Mucosa of stomach (tissue), 1 donor: ENCODE results near the gene FAM151B.
"Not testable (repeated sequence)": the region's sequence is repeated elsewhere in the genome, so short reads cannot be mapped to it uniquely, and the experiment has no call there.

Source experiments
- H3K27me3 ChIP-seq: one replicate; pipeline ENCODE4 v1.7.0; 2013; ENCODE audit warnings: mild to moderate bottlenecking, low read length; ENCODE audit not compliant: control insufficient read depth, insufficient read depth
- H3K36me3 ChIP-seq: one replicate; pipeline ENCODE4 v1.7.0; 2013; ENCODE audit warnings: low read length; ENCODE audit not compliant: control insufficient read depth, insufficient read depth
- H3K4me1 ChIP-seq: one replicate; pipeline ENCODE4 v1.7.0; 2013; ENCODE audit warnings: mild to moderate bottlenecking, low read length; ENCODE audit not compliant: control insufficient read depth, insufficient read depth
- H3K4me3 ChIP-seq: one replicate; pipeline ENCODE4 v1.7.0; 2013; ENCODE audit warnings: low read length
- H3K9ac ChIP-seq: one replicate; pipeline ENCODE4 v1.7.0; 2013; ENCODE audit warnings: mild to moderate bottlenecking, low read length, moderate library complexity
- H3K9me3 ChIP-seq: one replicate; pipeline ENCODE4 v1.7.0; 2013; ENCODE audit warnings: mild to moderate bottlenecking, low read length, moderate library complexity; ENCODE audit not compliant: control insufficient read depth
- donor health status: Pancreatic carcinoma.

The FAM151B gene

GRCh38 chr5:80487829-80488721, at the start of gene FAM151B:
Gene FAM151B, plus strand, starts transcription at chr5:80488100. Its CDS starts 24 bp downstream, at chr5:80488124.
- H3K9ac ChIP-seq: peak within 1 kb of the TSS; percentile 59
- no peaks in the 10 kb centered on the region for H3K4me1 ChIP-seq
- H3K36me3 ChIP-seq: no peaks in the 10 kb centered on the region
- H3K9me3 ChIP-seq: no peaks in the 10 kb centered on the region
- no peaks in the 10 kb centered on the region for H3K27me3 ChIP-seq
- peak within 1 kb of the TSS; percentile 48 for H3K4me3 ChIP-seq

GRCh38 chr5:80438739-80439138, 49.2 kb upstream of the FAM151B start:
- no peaks in the 10 kb centered on the region for H3K9me3 ChIP-seq
- no peaks in the 10 kb centered on the region for H3K4me1 ChIP-seq
- no peak overlapping the region for H3K9ac ChIP-seq
- H3K27me3 ChIP-seq: no peaks in the 10 kb centered on the region
- H3K4me3 ChIP-seq: no peak overlapping the region
- no peaks in the 10 kb centered on the region for H3K36me3 ChIP-seq

GRCh38 chr5:80439213-80439612, 48.7 kb upstream of the FAM151B start:
- H3K9me3 ChIP-seq: no peaks in the 10 kb centered on the region
- no peak overlapping the region for H3K4me3 ChIP-seq
- no peaks in the 10 kb centered on the region for H3K27me3 ChIP-seq
- no peaks in the 10 kb centered on the region for H3K4me1 ChIP-seq
- no peaks in the 10 kb centered on the region for H3K36me3 ChIP-seq
- no peak overlapping the region for H3K9ac ChIP-seq

- Histone ChIP-seq H3K4me1 (no peaks in the 10 kb centered on the region), H3K27me3 (no peaks in the 10 kb centered on the region), H3K9me3 (no peaks in the 10 kb centered on the region), H3K4me3 (no peak overlapping the region), H3K9ac (no peak overlapping the region), H3K36me3 (no peaks in the 10 kb centered on the region)
Measured at GRCh38 chr5:80442742-80443141, 45.2 kb upstream of the FAM151B start.

GRCh38 chr5:80453366-80453765, 34.5 kb upstream of the FAM151B start:
- H3K27me3 ChIP-seq: no peaks in the 10 kb centered on the region
- H3K4me3 ChIP-seq: no peak overlapping the region
- no peaks in the 10 kb centered on the region for H3K9me3 ChIP-seq
- no peak overlapping the region for H3K9ac ChIP-seq
- peaks cover 7% of the 10 kb centered on the region for H3K36me3 ChIP-seq
- no peaks in the 10 kb centered on the region for H3K4me1 ChIP-seq

- no peaks in the 10 kb centered on the region for H3K36me3 ChIP-seq
Measured at GRCh38 chr5:80463269-80463668, 24.6 kb upstream of the FAM151B start.

GRCh38 chr5:80466669-80467485, 21.0 kb upstream of the FAM151B start:
- H3K9ac ChIP-seq: no peak overlapping the region
- H3K9me3 ChIP-seq: no peaks in the 10 kb centered on the region
- H3K36me3 ChIP-seq: no peaks in the 10 kb centered on the region
- H3K4me1 ChIP-seq: peaks cover 12% of the 10 kb centered on the region
- H3K4me3 ChIP-seq: no peak overlapping the region
- H3K27me3 ChIP-seq: no peaks in the 10 kb centered on the region

More at GRCh38 chr5:80463269-80463668, 24.6 kb upstream of the FAM151B start:
- no peaks in the 10 kb centered on the region for H3K9me3 ChIP-seq
- no peak overlapping the region for H3K4me3 ChIP-seq
- H3K9ac ChIP-seq: no peak overlapping the region
- H3K27me3 ChIP-seq: no peaks in the 10 kb centered on the region
- peaks cover 12% of the 10 kb centered on the region for H3K4me1 ChIP-seq

- H3K36me3 ChIP-seq: no peaks in the 10 kb centered on the region
Measured at GRCh38 chr5:80468131-80468530, 19.8 kb upstream of the FAM151B start.

GRCh38 chr5:80470631-80471030, 17.3 kb upstream of the FAM151B start:
- H3K36me3 ChIP-seq, H3K9ac ChIP-seq, H3K4me3 ChIP-seq, H3K9me3 ChIP-seq, H3K27me3 ChIP-seq: not testable (repeated sequence)
- H3K4me1 ChIP-seq: peaks cover 12% of the 10 kb centered on the region

More at GRCh38 chr5:80468131-80468530, 19.8 kb upstream of the FAM151B start:
- Histone ChIP-seq H3K9ac (no peak overlapping the region), H3K4me1 (peaks cover 12% of the 10 kb centered on the region), H3K9me3 (no peaks in the 10 kb centered on the region), H3K4me3 (no peak overlapping the region), H3K27me3 (no peaks in the 10 kb centered on the region)

- H3K27me3 ChIP-seq: no peaks in the 10 kb centered on the region
- H3K36me3 ChIP-seq: no peaks in the 10 kb centered on the region
- H3K9me3 ChIP-seq: no peaks in the 10 kb centered on the region
- no peak overlapping the region for H3K4me3 ChIP-seq
- peaks cover 8% of the 10 kb centered on the region for H3K4me1 ChIP-seq
- H3K9ac ChIP-seq: no peak overlapping the region
Measured at GRCh38 chr5:80474929-80475328, 13.0 kb upstream of the FAM151B start.

- H3K36me3 ChIP-seq: no peaks in the 10 kb centered on the region
- peaks cover 13% of the 10 kb centered on the region for H3K4me1 ChIP-seq
- H3K4me3 ChIP-seq: no peak overlapping the region
- no peaks in the 10 kb centered on the region for H3K27me3 ChIP-seq
- H3K9ac ChIP-seq: no peak overlapping the region
- no peaks in the 10 kb centered on the region for H3K9me3 ChIP-seq
Measured at GRCh38 chr5:80479713-80480112, 8.2 kb upstream of the FAM151B start.

GRCh38 chr5:80480354-80480753, 7.5 kb upstream of the FAM151B start:
- no peak overlapping the region for H3K4me3 ChIP-seq
- H3K27me3 ChIP-seq: no peaks in the 10 kb centered on the region
- no peaks in the 10 kb centered on the region for H3K9me3 ChIP-seq
- no peaks in the 10 kb centered on the region for H3K36me3 ChIP-seq
- peaks cover 13% of the 10 kb centered on the region for H3K4me1 ChIP-seq
- H3K9ac ChIP-seq: no peak overlapping the region
